ENCODE results near the gene KBTBD7. TPM values are rescaled to one million over a fixed set of nuclear protein-coding genes. Genes with fewer than 3 reads are reported as not detected.

KBTBD7 gene
- total and polyA plus RNA-seq, 2 of the 8 experiments (the other 6 are each of a cell fraction or from before 2014, with no cell fraction given): 10.2 to 17.4 TPM

GRCh38 chr13:41199526-41199925 lies 5.2 kb upstream of the KBTBD7 start:
- Histone ChIP-seq H3K14ac (ENCODE audit: insufficient read length) (no peak overlapping the region), H4K91ac (replicated peaks; ENCODE audit: insufficient read length, low read length) (no peak overlapping the region), H3K9ac (replicated peaks in 1 of 4; ENCODE audit: extremely low read depth in 1 of 4, low read depth in 3 of 4, low read length in 3 of 4) (no peak overlapping the region), H2BK5ac (ENCODE audit: low read depth, low read length) (no peak overlapping the region), H3K9me3 (ENCODE audit: insufficient read depth in 2 of 2, low read depth in 1 of 2, low read length in 1 of 2) (no peaks in the 10 kb centered on the region), H3K56ac (replicated peaks; ENCODE audit: insufficient read length, low read depth, low read length) (no peak overlapping the region), H2BK12ac (ENCODE audit: low read depth, low read length) (no peak overlapping the region), H2BK20ac (ENCODE audit: low read length) (no peak overlapping the region), H4K5ac (ENCODE audit: insufficient read length, low read depth, low read length) (no peak overlapping the region), H3K4me2 (ENCODE audit: insufficient read depth in 1 of 2, low read depth in 2 of 2, low read length in 2 of 2) (no peak overlapping the region), H3K4ac (replicated peaks; ENCODE audit: insufficient read length, low read depth, low read length) (no peak overlapping the region), H3K27me3 (replicated peaks in 1 of 4; ENCODE audit: control insufficient read depth in 3 of 4, extremely low read depth in 1 of 4, insufficient read depth in 3 of 4, low read length in 3 of 4) (no peaks in the 10 kb centered on the region), H3K4me3 (ENCODE audit: extremely low read depth in 1 of 4, insufficient read depth in 2 of 4, low read depth in 3 of 4, low read length in 4 of 4) (no peak overlapping the region), H3K79me2 (ENCODE audit: control insufficient read depth in 1 of 2, insufficient read depth in 2 of 2, low read length in 2 of 2) (no peaks in the 10 kb centered on the region), H2BK120ac (replicated peaks; ENCODE audit: low read depth, low read length) (no peak overlapping the region), H4K8ac (ENCODE audit: extremely low read depth, insufficient read depth, low read length) (no peak overlapping the region), H3K23me2 (ENCODE audit: low read depth, low read length) (no peaks in the 10 kb centered on the region), H3K4me1 (replicated peaks in 1 of 4; ENCODE audit: control insufficient read depth in 3 of 4, insufficient read depth in 4 of 4, low read length in 3 of 4) (no peaks in the 10 kb centered on the region), H3K27ac (ENCODE audit: low read depth, low read length) (no peak overlapping the region), H2BK15ac (ENCODE audit: low read length) (no peak overlapping the region), H2AFZ (ENCODE audit: low read length) (no peak overlapping the region), H4K20me1 (replicated peaks in 1 of 2; ENCODE audit: control insufficient read depth in 1 of 2, insufficient read depth in 2 of 2, low read length in 2 of 2) (no peaks in the 10 kb centered on the region), H3K79me1 (ENCODE audit: low read depth, low read length) (no peaks in the 10 kb centered on the region), H2AK5ac (ENCODE audit: low read depth, low read length) (no peak overlapping the region), H3K36me3 (ENCODE audit: control insufficient read depth in 2 of 4, insufficient read depth in 4 of 4, low read length in 3 of 4) (no peaks in the 10 kb centered on the region), H3K23ac (ENCODE audit: insufficient read length) (no peak overlapping the region), H3K18ac (ENCODE audit: extremely low read depth, low read length) (no peak overlapping the region)
- no peak for DNase-seq (ENCODE audit: low read depth in 1 of 2, low spot score in 2 of 2)
- 95% methylated on average over 2 of the region's 2 CpGs; no CpG with 5 or more reads in 1 of the 2 experiments for WGBS, 2 experiments (ENCODE audit: extremely low coverage in 1 of 2, insufficient coverage in 1 of 2, insufficient read length in 1 of 2, insufficient replicate concordance in 2 of 2, low coverage in 1 of 2, low lambda C conversion rate in 2 of 2, missing lambda C conversion rate in 1 of 2)
- no peak for FAIRE-seq
- CTCF ChIA-PET (ENCODE audit: partially characterized antibody): interaction anchor here (1.3 kb wide), 1 partner anchor 125 kb away, joined by 4 read pairs; no protein-coding TSS in a partner anchor
- POLR2A ChIA-PET (ENCODE audit: partially characterized antibody): no interaction called here
- TF ChIP-seq GTF2F1 (IDR thresholded peaks at IDR 0.05; ENCODE audit: borderline replicate concordance, low read depth, low read length): no peak
- TF ChIP-seq ASH2L (IDR thresholded peaks at IDR 0.05; ENCODE audit: low read length): no peak
- TF ChIP-seq CREB1 (IDR thresholded peaks at IDR 0.05): no peak
- no peak for TF ChIP-seq E2F6 (IDR thresholded peaks at IDR 0.05)
- no peak for TF ChIP-seq KDM4A (IDR thresholded peaks at IDR 0.05; ENCODE audit: low read depth, low read length, severe bottlenecking)
- no peak for TF ChIP-seq SIX5 (IDR thresholded peaks at IDR 0.05; ENCODE audit: low read depth, low read length)
- no peak for TF ChIP-seq CTCF (IDR thresholded peaks at IDR 0.05; ENCODE audit: control extremely low read depth in 1 of 3, insufficient read depth in 1 of 3, low read depth in 1 of 3, low read length in 3 of 3)
- TF ChIP-seq KDM1A (IDR thresholded peaks at IDR 0.05; ENCODE audit: borderline replicate concordance, low read length): no peak
- no peak for TF ChIP-seq BRCA1 (IDR thresholded peaks at IDR 0.05; ENCODE audit: low read depth, low read length)
- TF ChIP-seq RFX5 (IDR thresholded peaks at IDR 0.05; ENCODE audit: borderline replicate concordance, low read depth, low read length): no peak
- no peak for TF ChIP-seq HDAC2 (IDR thresholded peaks at IDR 0.05; ENCODE audit: borderline replicate concordance in 1 of 2, low read depth in 2 of 2, low read length in 2 of 2)
- no peak for TF ChIP-seq SP4 (IDR thresholded peaks at IDR 0.05; ENCODE audit: low read length)
